Uterus (tissue), 2 donors: Measurements from ENCODE around the gene LGALS14.

ENCODE experiments used
- CTCF ChIP-seq, 4 experiments: fragments of 200-600 bp in 2 of 4; fragments of 450-650 bp in 2 of 4; sonication (generic) in 2 of 4; IDR thresholded peaks; one replicate each; pipeline ENCODE4 v1.5.1; 2016 to 2019; ENCODE audit warnings: antibody characterized with exemption in 4 of 4, mild to moderate bottlenecking in 2 of 4, moderate library complexity in 1 of 4
- POLR2A ChIP-seq, 2 donors: fragments of 450-650 bp; IDR thresholded peaks; one replicate each; pipeline ENCODE4 v1.6.1; 2016; ENCODE audit warnings: antibody characterized with exemption in 2 of 2, mild to moderate bottlenecking in 1 of 2, moderate library complexity in 1 of 2

- no peak for TF ChIP-seq CTCF (IDR thresholded peaks at IDR 0.05)
- TF ChIP-seq POLR2A (IDR thresholded peaks at IDR 0.05) = no peak
These were observed 31.8 kb downstream of the LGALS14 start for GRCh38 chr19:39736088-39736487.
